ENCODE data around the gene GLRX.

DNA sequence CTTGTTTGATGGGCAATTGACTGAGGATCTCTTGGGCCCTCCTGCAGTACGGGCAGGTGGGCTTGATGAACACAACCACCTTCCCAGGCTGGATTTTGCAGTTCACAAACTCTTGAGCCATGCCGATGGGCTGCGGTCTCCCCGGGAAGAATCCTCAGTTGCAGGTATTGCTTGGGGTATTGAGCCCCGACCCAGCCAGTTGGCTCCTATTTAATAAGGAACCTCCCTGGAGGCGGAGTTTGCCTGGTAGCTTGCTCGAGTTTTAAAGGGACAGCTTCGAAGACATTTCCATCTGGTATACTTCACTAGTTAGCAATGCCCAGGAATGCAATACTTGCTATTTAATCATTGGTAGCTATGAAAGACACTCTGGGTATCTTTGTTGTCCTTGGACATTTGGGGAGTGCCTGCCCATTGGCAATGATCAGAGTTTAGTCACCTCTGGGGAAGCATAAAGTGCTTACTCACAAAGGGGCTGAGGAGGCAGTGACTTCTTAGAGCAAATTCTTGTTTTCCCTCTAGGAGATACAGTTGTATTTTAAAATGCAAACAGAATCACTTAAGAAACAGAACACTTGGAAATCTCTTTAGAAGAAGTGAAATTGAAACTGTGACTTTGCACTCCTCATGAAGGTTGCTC is at the start of gene GLRX:
- TF ChIP-seq, protein P1, sequence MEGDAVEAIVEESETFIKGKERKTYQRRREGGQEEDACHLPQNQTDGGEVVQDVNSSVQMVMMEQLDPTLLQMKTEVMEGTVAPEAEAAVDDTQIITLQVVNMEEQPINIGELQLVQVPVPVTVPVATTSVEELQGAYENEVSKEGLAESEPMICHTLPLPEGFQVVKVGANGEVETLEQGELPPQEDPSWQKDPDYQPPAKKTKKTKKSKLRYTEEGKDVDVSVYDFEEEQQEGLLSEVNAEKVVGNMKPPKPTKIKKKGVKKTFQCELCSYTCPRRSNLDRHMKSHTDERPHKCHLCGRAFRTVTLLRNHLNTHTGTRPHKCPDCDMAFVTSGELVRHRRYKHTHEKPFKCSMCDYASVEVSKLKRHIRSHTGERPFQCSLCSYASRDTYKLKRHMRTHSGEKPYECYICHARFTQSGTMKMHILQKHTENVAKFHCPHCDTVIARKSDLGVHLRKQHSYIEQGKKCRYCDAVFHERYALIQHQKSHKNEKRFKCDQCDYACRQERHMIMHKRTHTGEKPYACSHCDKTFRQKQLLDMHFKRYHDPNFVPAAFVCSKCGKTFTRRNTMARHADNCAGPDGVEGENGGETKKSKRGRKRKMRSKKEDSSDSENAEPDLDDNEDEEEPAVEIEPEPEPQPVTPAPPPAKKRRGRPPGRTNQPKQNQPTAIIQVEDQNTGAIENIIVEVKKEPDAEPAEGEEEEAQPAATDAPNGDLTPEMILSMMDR (optimal IDR thresholded peaks at IDR 0.05 in 1 of 3, IDR thresholded peaks at IDR 0.05 in 1 of 3, conservative IDR thresholded peaks at IDR 0.05 in 1 of 3; ENCODE audit: extremely low read depth in 1 of 3, insufficient read depth in 2 of 3, low read length in 3 of 3) = no peak
- TF ChIP-seq EZH2 (IDR thresholded peaks at IDR 0.05; ENCODE audit: low read length) = no peak
